Transverse colon (tissue), 4 donors: ENCODE results near the gene DYNC2H1. TPM values are rescaled to one million over a fixed set of nuclear protein-coding genes. Genes with fewer than 3 reads are reported as not detected.

Experiments
- DNase-seq: peaks from one replicate; pipeline ENCODE4 v3.0.0-alpha.2; 2019
- H3K27ac ChIP-seq, 4 donors: fragments of 200-600 bp; sonication (generic); 2 replicates each; pipeline ENCODE4 v1.5.1; 2016 to 2018; ENCODE audit warnings: inconsistent platforms in 4 of 4
- H3K27me3 ChIP-seq: fragments of 200-600 bp; sonication (generic); 2 replicates; pipeline ENCODE4 v1.5.1; 2017; ENCODE audit warnings: inconsistent platforms
- H3K36me3 ChIP-seq, 4 donors: fragments of 200-600 bp; sonication (generic); 2 replicates each; pipeline ENCODE4 v1.5.1; 2017 to 2019; ENCODE audit warnings: inconsistent platforms in 4 of 4
- H3K4me1 ChIP-seq, 4 donors: fragments of 200-600 bp; sonication (generic); 2 replicates each; pipeline ENCODE4 v1.5.1; 2017 to 2020; ENCODE audit warnings: inconsistent platforms in 4 of 4
- H3K4me3 ChIP-seq, 4 donors: fragments of 200-600 bp; sonication (generic); 1 replicate in 1 of 4; 2 replicates in 3 of 4; pipeline versions ENCODE4 v1.5.1 to v1.6.1; 2017 to 2019; ENCODE audit warnings: inconsistent platforms in 4 of 4
- H3K9me3 ChIP-seq, 2 donors: fragments of 200-600 bp; sonication (generic); 2 replicates each; pipeline ENCODE4 v1.5.1; 2017 to 2019; ENCODE audit warnings: inconsistent platforms in 2 of 2
- CTCF ChIP-seq, 5 experiments: fragments of 200-600 bp in 3 of 5; fragments of 450-650 bp in 2 of 5; sonication (generic) in 3 of 5; IDR thresholded peaks; 1 replicate in 2 of 5; 2 replicates in 3 of 5; pipeline ENCODE4 v1.5.1; 2016 to 2017; ENCODE audit warnings: antibody characterized with exemption in 5 of 5, inconsistent platforms in 3 of 5, mild to moderate bottlenecking in 2 of 5, moderate library complexity in 1 of 5
- EP300 ChIP-seq: sonication (generic); formaldehyde crosslinking; IDR thresholded peaks from one replicate; pipeline ENCODE4 v1.6.1; 2017; ENCODE audit warnings: antibody characterized with exemption, low read depth
- POLR2A ChIP-seq: fragments of 450-650 bp; IDR thresholded peaks from one replicate; pipeline ENCODE4 v1.6.1; 2016; ENCODE audit warnings: antibody characterized with exemption, mild to moderate bottlenecking, moderate library complexity
- POLR2AphosphoS5 ChIP-seq, 3 donors: sonication (generic); formaldehyde crosslinking; IDR thresholded peaks; one replicate each; pipeline ENCODE4 v1.6.1; 2016; ENCODE audit warnings: antibody characterized with exemption in 3 of 3
- WGBS, 2 donors: methylation state at CpG; one replicate each; pipeline ENCODE4 v1.1.5; 2018; ENCODE audit warnings: low coverage in 1 of 2; 5-methylcytosine and 5-hydroxymethylcytosine counted together
- in situ Hi-C, 4 donors: fragments of 200-750 bp; cut with MboI; loops; one replicate each; pipeline versions ENCODE4 v1.15.0 to v1.15.1; 2017; ENCODE audit warnings: low sequenced_read_pairs in 3 of 4, low pct_ligation_motif_present in 1 of 4, low pct_unique_long_range_greater_than_20kb in 1 of 4
- intact Hi-C: fragments of 100-400 bp; cut with DNase I; formaldehyde crosslinking; loops from one replicate; pipeline ENCODE4 v1.15.1; 2023; ENCODE audit warnings: low total_unique reads
- total RNA-seq, 4 donors: library from RNA; depleted of rRNA; stranded (reverse); fragments of >200 nt; gene quantifications; one replicate each; pipeline ENCODE4 v1.1.0, GENCODE V29; 2016

Gene DYNC2H1
- total RNA-seq, 4 donors from 2014 or later, result 4.2 to 10.8 (median 4.7) TPM

DNA sequence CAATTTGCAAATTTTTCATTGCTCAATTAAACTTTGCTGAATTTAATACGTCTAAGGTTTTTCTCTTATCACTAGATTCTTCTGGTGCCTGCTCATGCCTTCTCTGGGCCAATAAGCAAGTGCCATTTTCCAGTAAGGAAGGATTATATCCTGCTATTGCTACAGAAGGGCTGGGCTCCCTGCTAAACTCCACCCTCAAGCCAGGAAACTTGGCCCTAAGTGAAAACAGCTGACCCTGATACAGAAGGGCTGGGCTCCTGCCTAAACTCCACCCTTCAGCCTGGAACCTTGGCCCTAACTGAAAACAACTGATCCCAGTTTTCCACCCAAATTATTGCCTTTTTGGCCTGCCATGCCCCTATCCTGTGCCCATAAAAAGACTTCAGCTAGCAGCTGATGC lies 385.3 kb downstream of the DYNC2H1 start:
- intact Hi-C loops, result no loop called here
- no peak for DNase-seq
- Histone ChIP-seq H3K36me3 (no peaks in the 10 kb centered on the region), H3K4me3 (no peak overlapping the region), H3K4me1 (no peaks in the 10 kb centered on the region), H3K27ac (no peak overlapping the region), H3K27me3 (no peaks in the 10 kb centered on the region), H3K9me3 (no peaks in the 10 kb centered on the region)
- in situ Hi-C loops, result no loop called here
- TF ChIP-seq POLR2AphosphoS5 (IDR thresholded peaks at IDR 0.05) (no peak), POLR2A (no peak), EP300 (no peak), CTCF (IDR thresholded peaks at IDR 0.05) (no peak)
- WGBS, 2 donors, result 53 to 70% methylated on average over 1 of the region's 1 CpG

- Histone ChIP-seq H3K27ac (no peak overlapping the region), H3K27me3 (no peaks in the 10 kb centered on the region), H3K36me3 (no peaks in the 10 kb centered on the region), H3K9me3 (no peaks in the 10 kb centered on the region), H3K4me1 (no peaks in the 10 kb centered on the region), H3K4me3 (no peak overlapping the region)
- WGBS, 2 donors, result 80% methylated on average over 1 of the region's 1 CpG; no CpG with 5 or more reads in 1 of the 2 donors
- TF ChIP-seq POLR2AphosphoS5 (IDR thresholded peaks at IDR 0.05) (no peak), POLR2A (no peak), CTCF (IDR thresholded peaks at IDR 0.05) (no peak), EP300 (no peak)
- no peak for DNase-seq
- in situ Hi-C loops (no loop called here), intact Hi-C loops (no loop called here)
These were observed 388.0 kb downstream of the DYNC2H1 start for GRCh38 chr11:103497268-103497667.

DNA sequence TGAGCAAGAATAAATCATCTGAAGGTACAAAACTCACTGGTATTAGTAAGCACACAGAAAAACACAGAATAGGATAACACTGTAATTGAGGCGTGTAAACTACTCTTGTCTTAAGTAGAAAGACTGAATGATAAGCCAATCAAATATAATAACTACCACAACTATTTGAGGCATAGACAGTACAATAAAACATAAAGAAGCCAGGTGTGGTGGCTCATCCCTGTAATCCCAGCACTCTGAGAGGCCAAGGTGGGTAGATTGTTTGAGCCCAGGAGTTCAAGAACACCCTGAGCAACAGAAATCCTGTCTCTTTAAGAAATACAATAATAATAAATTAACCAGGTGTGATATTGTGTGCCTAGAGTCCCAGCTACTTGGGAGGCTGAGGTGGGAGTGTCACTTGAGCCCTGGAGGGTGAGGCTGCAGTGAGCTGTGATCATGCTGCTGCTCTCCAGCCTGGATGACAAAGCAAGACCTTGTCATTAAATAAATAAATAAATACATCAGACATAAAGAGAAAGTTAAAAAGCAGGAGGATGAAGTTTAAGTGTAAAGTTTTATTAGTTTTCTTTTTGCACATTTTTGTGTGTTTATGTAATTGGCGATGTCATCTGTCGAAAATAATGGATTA lies 390.6 kb downstream of the DYNC2H1 start:
- no peaks in the 10 kb centered on the region for H3K9me3 ChIP-seq
- no peaks in the 10 kb centered on the region for H3K27me3 ChIP-seq
- DNase-seq, result no peak
- no peak overlapping the region for H3K27ac ChIP-seq
- 58 to 86% methylated on average over 2 to 3 of the region's 3 CpGs for WGBS, 2 donors
- intact Hi-C loops, result loop anchor here (1.0 kb wide), 1 partner anchor 14 kb away; no protein-coding TSS in a partner anchor
- H3K36me3 ChIP-seq, result no peaks in the 10 kb centered on the region
- no peak overlapping the region for H3K4me3 ChIP-seq
- in situ Hi-C loops, result no loop called here
- no peaks in the 10 kb centered on the region for H3K4me1 ChIP-seq
- no peak for TF ChIP-seq CTCF (IDR thresholded peaks at IDR 0.05)
- TF ChIP-seq POLR2A, result no peak
- no peak for TF ChIP-seq POLR2AphosphoS5 (IDR thresholded peaks at IDR 0.05)
- TF ChIP-seq EP300, result no peak

GRCh38 chr11:103515283-103515682 lies 406.1 kb downstream of the DYNC2H1 start:
- Histone ChIP-seq H3K4me3 (no peak overlapping the region), H3K27me3 (no peaks in the 10 kb centered on the region), H3K36me3 (no peaks in the 10 kb centered on the region), H3K4me1 (no peaks in the 10 kb centered on the region), H3K27ac (no peak overlapping the region), H3K9me3 (no peaks in the 10 kb centered on the region)
- in situ Hi-C loops, result no loop called here
- DNase-seq, result no peak
- intact Hi-C loops, result no loop called here
- 38 to 52% methylated on average over 1 of the region's 1 CpG for WGBS, 2 donors
- TF ChIP-seq CTCF (IDR thresholded peaks at IDR 0.05), result no peak
- no peak for TF ChIP-seq EP300
- no peak for TF ChIP-seq POLR2A
- TF ChIP-seq POLR2AphosphoS5 (IDR thresholded peaks at IDR 0.05), result no peak
